WTC11 (cell line): ENCODE data around the gene CD4. TPM values are rescaled to one million over a fixed set of nuclear protein-coding genes. Genes with fewer than 3 reads are reported as not detected.
A peak's percentile ranks its signal among the peaks of the same experiment; 100 is the strongest.

Source experiments
- ATAC-seq: fragments of 200-7000 bp; cut with Tn5 transposase; 2 replicates; pipeline ENCODE4 v1.10.0; 2021; ENCODE audit warnings: mild to moderate bottlenecking, moderate library complexity
- CTCF ChIA-PET: fragments of 300-600 bp; sonication (Branson Sonifier 250); formaldehyde crosslinking; loops from one replicate; lab custom pipeline; 2021; ENCODE audit warnings: antibody characterized with exemption; lab: Charles Lee
- POLR2A ChIA-PET: fragments of 350-600 bp; sonication (Branson Sonifier 250); formaldehyde crosslinking; loops from one replicate; lab custom pipeline; 2021; ENCODE audit warnings: antibody characterized with exemption; lab: Charles Lee
- DNase-seq: peaks from one replicate; pipeline ENCODE4 v3.0.0; 2021; ENCODE audit warnings: low spot score
- H3K27ac Mint-ChIP-seq: 2 replicates; pipeline ENCODE4 v1.8.0; 2021; ENCODE audit warnings: mixed read lengths
- H3K27me3 Mint-ChIP-seq: 2 replicates; pipeline ENCODE4 v1.8.0; 2021; ENCODE audit warnings: low read depth, mild to moderate bottlenecking, moderate library complexity, mixed read lengths
- H3K36me3 Mint-ChIP-seq: 2 replicates; pipeline ENCODE4 v1.8.0; 2021; ENCODE audit warnings: mixed read lengths
- H3K4me1 Mint-ChIP-seq: 2 replicates; pipeline ENCODE4 v1.8.0; 2022; ENCODE audit warnings: mixed read lengths
- H3K4me3 Mint-ChIP-seq: 2 replicates; pipeline ENCODE4 v1.8.0; 2021; ENCODE audit warnings: mild to moderate bottlenecking, moderate library complexity, mixed read lengths
- H3K9me3 Mint-ChIP-seq: 2 replicates; pipeline ENCODE4 v1.8.0; 2021; ENCODE audit warnings: mixed read lengths
- E2F1 ChIP-seq: sonication (generic); formaldehyde crosslinking; IDR thresholded peaks from 2 replicates; pipeline ENCODE4 v1.8.0; 2022; ENCODE audit warnings: mild to moderate bottlenecking, missing genetic modification reagents
- ESRRA ChIP-seq: sonication (generic); formaldehyde crosslinking; IDR thresholded peaks from 2 replicates; pipeline ENCODE4 v1.8.1; 2022; ENCODE audit warnings: mild to moderate bottlenecking, missing genetic modification reagents, borderline replicate concordance
- GTF2I ChIP-seq: fragments of 250-450 bp; sonication (Bioruptor Pico); conservative IDR thresholded peaks from 2 replicates; pipeline ENCODE4 v1.4.0; 2021; ENCODE audit warnings: mild to moderate bottlenecking
- JAZF1 ChIP-seq: fragments of 250-450 bp; sonication (Bioruptor Pico); IDR thresholded peaks from 2 replicates; pipeline ENCODE4 v1.9.0; 2021; ENCODE audit warnings: moderate library complexity, mild to moderate bottlenecking, inconsistent platforms
- MAX ChIP-seq: sonication (generic); formaldehyde crosslinking; IDR thresholded peaks from 2 replicates; pipeline ENCODE4 v1.8.0; 2022; ENCODE audit warnings: mild to moderate bottlenecking, missing genetic modification reagents
- MYBL2 ChIP-seq: sonication (generic); formaldehyde crosslinking; IDR thresholded peaks from 2 replicates; pipeline ENCODE4 v1.8.1; 2023; ENCODE audit warnings: mild to moderate bottlenecking, moderate library complexity, missing genetic modification reagents
- NR1H2 ChIP-seq: sonication (generic); formaldehyde crosslinking; IDR thresholded peaks from 2 replicates; pipeline ENCODE4 v1.9.0; 2021; ENCODE audit warnings: mild to moderate bottlenecking, moderate library complexity, missing genetic modification reagents
- NR2C2 ChIP-seq: sonication (generic); formaldehyde crosslinking; IDR thresholded peaks from 2 replicates; pipeline ENCODE4 v1.8.0; 2022; ENCODE audit warnings: mild to moderate bottlenecking, missing genetic modification reagents
- NR3C1 ChIP-seq: sonication (generic); formaldehyde crosslinking; conservative IDR thresholded peaks from 2 replicates; pipeline ENCODE4 v1.8.1; 2023; ENCODE audit warnings: low read depth, mild to moderate bottlenecking, missing genetic modification reagents
- SMAD4 ChIP-seq: sonication (generic); formaldehyde crosslinking; IDR thresholded peaks from 2 replicates; pipeline ENCODE4 v1.8.0; 2022; ENCODE audit warnings: mild to moderate bottlenecking, missing genetic modification reagents
- SP1 ChIP-seq: sonication (generic); formaldehyde crosslinking; conservative IDR thresholded peaks from 2 replicates; pipeline ENCODE4 v1.8.1; 2022; ENCODE audit warnings: missing genetic modification reagents
- USF1 ChIP-seq: sonication (generic); formaldehyde crosslinking; IDR thresholded peaks from 2 replicates; pipeline ENCODE4 v1.8.0; 2022; ENCODE audit warnings: mild to moderate bottlenecking, missing genetic modification reagents
- USF2 ChIP-seq: sonication (generic); formaldehyde crosslinking; IDR thresholded peaks from 2 replicates; pipeline ENCODE4 v1.8.1; 2023; ENCODE audit warnings: mild to moderate bottlenecking, missing genetic modification reagents, moderate library complexity
- ZBTB43 ChIP-seq: sonication (generic); formaldehyde crosslinking; IDR thresholded peaks from 2 replicates; pipeline ENCODE4 v1.8.1; 2023; ENCODE audit warnings: mild to moderate bottlenecking, missing genetic modification reagents
- ZMAT4 ChIP-seq: fragments of 250-450 bp; sonication (Bioruptor Pico); IDR thresholded peaks from 2 replicates; pipeline ENCODE4 v1.9.0; 2021; ENCODE audit warnings: mild to moderate bottlenecking
- ZNF121 ChIP-seq: sonication (generic); formaldehyde crosslinking; IDR thresholded peaks from 2 replicates; pipeline ENCODE4 v1.8.0; 2023; ENCODE audit warnings: missing genetic modification reagents
- ZNF138 ChIP-seq: sonication (generic); formaldehyde crosslinking; conservative IDR thresholded peaks from 2 replicates; pipeline ENCODE4 v1.8.1; 2022; ENCODE audit warnings: mild to moderate bottlenecking, moderate library complexity, missing genetic modification reagents
- ZNF232 ChIP-seq: sonication (generic); formaldehyde crosslinking; IDR thresholded peaks from 2 replicates; pipeline ENCODE4 v1.8.0; 2022; ENCODE audit warnings: mild to moderate bottlenecking, missing genetic modification reagents
- ZNF281 ChIP-seq: sonication (generic); formaldehyde crosslinking; IDR thresholded peaks from 2 replicates; pipeline ENCODE4 v1.8.0; 2023; ENCODE audit warnings: mild to moderate bottlenecking, missing genetic modification reagents
- ZNF396 ChIP-seq: fragments of 250-450 bp; sonication (Bioruptor Pico); IDR thresholded peaks from 2 replicates; pipeline ENCODE4 v1.8.0; 2021; ENCODE audit warnings: mild to moderate bottlenecking, moderate library complexity, borderline replicate concordance
- ZNF671 ChIP-seq: fragments of 250-450 bp; sonication (Bioruptor Pico); IDR thresholded peaks from 2 replicates; pipeline ENCODE4 v1.8.0; 2021; ENCODE audit warnings: mild to moderate bottlenecking
- total RNA-seq: library from RNA; stranded (reverse); gene quantifications from 3 replicates; pipeline ENCODE4 v1.2.3, GENCODE V29; 2021

The CD4 gene
- total RNA-seq, 1 experiment from 2014 or later: 2.5 TPM

- Mint-ChIP-seq H3K4me1 (peaks cover 57% of the 10 kb centered on the region), H3K27ac (no peak overlapping the region), H3K4me3 (no peak overlapping the region), H3K36me3 (peaks cover 11% of the 10 kb centered on the region), H3K9me3 (no peaks in the 10 kb centered on the region), H3K27me3 (peaks cover 42% of the 10 kb centered on the region)
- DNase-seq: no peak
- ChIA-PET POLR2A (interaction anchor here (1.5 kb wide), 1 partner anchor 48 kb away, joined by 3 read pairs; no protein-coding TSS in a partner anchor), CTCF (interaction anchor here (0.9 to 8.9 kb wide), 5 partner anchors 43 to 74 kb away, joined by 3 to 112 read pairs (median 5); partner anchors contain the start of genes LAG3, MLF2 and PTMS)
- no peak for ATAC-seq
- no peak for TF ChIP-seq GTF2I (CRISPR knock-in tag)
- TF ChIP-seq NR1H2: no peak
- no peak for TF ChIP-seq ZNF396 (CRISPR knock-in tag)
Observed at GRCh38 chr12:6826125-6826733, 36.9 kb downstream of the CD4 start.

GRCh38 chr12:6826734-6827436 is 37.6 kb downstream of the CD4 start:
- peaks cover 56% of the 10 kb centered on the region for H3K4me1 Mint-ChIP-seq
- ATAC-seq (no peak), DNase-seq (no peak)
- CTCF ChIA-PET: interaction anchor here (0.8 to 8.9 kb wide), 12 partner anchors 14 to 207 kb away, joined by 3 to 112 read pairs (median 4); partner anchors contain the start of genes GNB3, LAG3, MLF2 and PTMS
- POLR2A ChIA-PET: interaction anchor here (1.0 to 1.5 kb wide), 2 partner anchors 46 to 74 kb away, joined by 4 read pairs; partner anchors contain the start of genes MLF2 and SPSB2
- TF ChIP-seq ZNF671 (CRISPR knock-in tag) (no peak), SP1 (CRISPR knock-in tag) (no peak), MYBL2 (no peak), SMAD4 (CRISPR knock-in tag) (no peak), JAZF1 (CRISPR knock-in tag) (no peak), ZNF121 (CRISPR knock-in tag) (no peak), NR2C2 (CRISPR knock-in tag) (no peak), ZBTB43 (CRISPR knock-in tag) (no peak), NR3C1 (CRISPR knock-in tag) (no peak), ZNF138 (CRISPR knock-in tag) (no peak), E2F1 (CRISPR knock-in tag) (no peak)
- H3K4me3 Mint-ChIP-seq: peak overlapping the region; percentile 65
- no peaks in the 10 kb centered on the region for H3K9me3 Mint-ChIP-seq
- H3K36me3 Mint-ChIP-seq: peaks cover 17% of the 10 kb centered on the region
- H3K27me3 Mint-ChIP-seq: peaks cover 41% of the 10 kb centered on the region
- peak overlapping the region; percentile 35 for H3K27ac Mint-ChIP-seq

- H3K4me1 Mint-ChIP-seq: peaks cover 51% of the 10 kb centered on the region
- CTCF ChIA-PET: interaction anchor here (0.8 to 8.9 kb wide), 8 partner anchors 13 to 207 kb away, joined by 3 to 110 read pairs (median 4); partner anchors contain the start of genes GNB3, LAG3, MLF2 and PTMS
- H3K4me3 Mint-ChIP-seq: peak overlapping the region; percentile 65
- H3K36me3 Mint-ChIP-seq: peaks cover 21% of the 10 kb centered on the region
- peaks cover 38% of the 10 kb centered on the region for H3K27me3 Mint-ChIP-seq
- peak overlapping the region; percentile 35 for H3K27ac Mint-ChIP-seq
- DNase-seq: peak; percentile 89
- H3K9me3 Mint-ChIP-seq: no peaks in the 10 kb centered on the region
- POLR2A ChIA-PET: interaction anchor here (1.0 to 1.5 kb wide), 3 partner anchors 46 to 75 kb away, joined by 3 to 4 read pairs (median 4); partner anchors contain the start of genes MLF2 and SPSB2
- TF ChIP-seq NR2C2 (CRISPR knock-in tag) (no peak), SP1 (CRISPR knock-in tag) (peak; percentile 35; the same call in 1 of the 2 replicates), MAX (CRISPR knock-in tag) (peak; percentile 55; the same call in 1 of the 2 replicates), ZNF232 (CRISPR knock-in tag) (0 out of 2 replicates have a peak, but pooled peaks have one; percentile 32), USF2 (peak; percentile 88), USF1 (CRISPR knock-in tag) (peak; percentile 88), ESRRA (CRISPR knock-in tag) (no peak), ZNF281 (CRISPR knock-in tag) (no peak), ZMAT4 (CRISPR knock-in tag) (no peak)
- ATAC-seq: peak; percentile 50
Observed at GRCh38 chr12:6827437-6827911, 38.1 kb downstream of the CD4 start.
